Astrocyte (in vitro differentiated cells and primary cell): Measurements from ENCODE around the gene TMEM235. TPM values are rescaled to one million over a fixed set of nuclear protein-coding genes. Genes with fewer than 3 reads are reported as not detected.

ENCODE experiments used
- DNase-seq: peaks from one replicate; pipeline ENCODE4 v3.0.0-alpha.2; 2010; ENCODE audit warnings: low read depth
- FAIRE-seq: peaks from 2 replicates; lab custom pipeline; 2011; peaks lifted over from hg19 to GRCh38; lab: Jason Lieb, UNC
- H2AFZ ChIP-seq: 2 replicates; pipeline ENCODE4 v1.6.0; 2012; ENCODE audit warnings: low read depth, low read length, inconsistent platforms
- H3K27ac ChIP-seq: 2 replicates; pipeline ENCODE4 v1.5.1; 2011; ENCODE audit warnings: low read depth, low read length, inconsistent platforms
- H3K27me3 ChIP-seq: 2 replicates; pipeline ENCODE4 v1.6.0; 2011; ENCODE audit warnings: low read length, inconsistent platforms; ENCODE audit not compliant: insufficient read depth
- H3K36me3 ChIP-seq: 2 replicates; pipeline ENCODE4 v1.5.1; 2011; ENCODE audit warnings: low read length, inconsistent platforms; ENCODE audit not compliant: insufficient read depth
- H3K4me1 ChIP-seq: 2 replicates; pipeline ENCODE4 v1.5.1; 2011; ENCODE audit warnings: low read length, inconsistent platforms; ENCODE audit not compliant: insufficient read depth
- H3K4me2 ChIP-seq: 2 replicates; pipeline ENCODE4 v1.6.0; 2012; ENCODE audit warnings: low read length, inconsistent platforms
- H3K4me3 ChIP-seq: 2 replicates; pipeline ENCODE4 v1.5.1; 2011; ENCODE audit warnings: low read depth, mild to moderate bottlenecking, low read length, inconsistent platforms; ENCODE audit not compliant: insufficient read depth
- H3K79me2 ChIP-seq: 2 replicates; pipeline ENCODE4 v1.6.0; 2012; ENCODE audit warnings: mild to moderate bottlenecking, low read length, inconsistent platforms; ENCODE audit not compliant: insufficient read depth
- H3K9ac ChIP-seq: 2 replicates; pipeline ENCODE4 v1.6.0; 2012; ENCODE audit warnings: mild to moderate bottlenecking, low read length, inconsistent platforms
- H3K9me3 ChIP-seq: 2 replicates; pipeline ENCODE4 v1.5.1; 2012; ENCODE audit warnings: low read depth, mild to moderate bottlenecking, low read length, inconsistent platforms; ENCODE audit not compliant: insufficient read depth
- H4K20me1 ChIP-seq: 2 replicates; pipeline ENCODE4 v1.6.0; 2012; ENCODE audit warnings: low read length, inconsistent platforms; ENCODE audit not compliant: insufficient read depth
- H3K27ac Mint-ChIP-seq: one replicate; pipeline ENCODE4 v1.8.0; 2021; ENCODE audit warnings: mild to moderate bottlenecking, mixed read lengths; ENCODE audit not compliant: unreplicated experiment
- H3K27me3 Mint-ChIP-seq: one replicate; pipeline ENCODE4 v1.8.0; 2021; ENCODE audit warnings: low read depth, mixed read lengths; ENCODE audit not compliant: unreplicated experiment
- H3K36me3 Mint-ChIP-seq: one replicate; pipeline ENCODE4 v1.8.0; 2021; ENCODE audit warnings: low read depth, mixed read lengths; ENCODE audit not compliant: unreplicated experiment
- H3K4me1 Mint-ChIP-seq: one replicate; pipeline ENCODE4 v1.8.0; 2021; ENCODE audit warnings: low read depth, mixed read lengths; ENCODE audit not compliant: unreplicated experiment
- H3K4me3 Mint-ChIP-seq: one replicate; pipeline ENCODE4 v1.8.0; 2021; ENCODE audit warnings: mild to moderate bottlenecking, moderate library complexity, mixed read lengths; ENCODE audit not compliant: unreplicated experiment
- H3K9me3 Mint-ChIP-seq: one replicate; pipeline ENCODE4 v1.8.0; 2021; ENCODE audit warnings: mild to moderate bottlenecking, mixed read lengths; ENCODE audit not compliant: unreplicated experiment
- EZH2 ChIP-seq: IDR thresholded peaks from 2 replicates; pipeline ENCODE4 v1.6.1; 2012; ENCODE audit warnings: mild to moderate bottlenecking, low read length, inconsistent platforms; ENCODE audit not compliant: insufficient read depth
- total RNA-seq: library from RNA; stranded (reverse); gene quantifications from 2 replicates; pipeline ENCODE4 v1.2.1, GENCODE V29; 2021
- TF ChIP-seq, protein P1 (sequence below): IDR thresholded peaks from 2 replicates; pipeline ENCODE4 v1.5.1; 2011; ENCODE audit warnings: low read depth, mild to moderate bottlenecking, inconsistent platforms, low read length, moderate library complexity; ENCODE audit not compliant: insufficient read depth

The TMEM235 gene
- total RNA-seq, 1 donor from 2014 or later, result not detected

DNA sequence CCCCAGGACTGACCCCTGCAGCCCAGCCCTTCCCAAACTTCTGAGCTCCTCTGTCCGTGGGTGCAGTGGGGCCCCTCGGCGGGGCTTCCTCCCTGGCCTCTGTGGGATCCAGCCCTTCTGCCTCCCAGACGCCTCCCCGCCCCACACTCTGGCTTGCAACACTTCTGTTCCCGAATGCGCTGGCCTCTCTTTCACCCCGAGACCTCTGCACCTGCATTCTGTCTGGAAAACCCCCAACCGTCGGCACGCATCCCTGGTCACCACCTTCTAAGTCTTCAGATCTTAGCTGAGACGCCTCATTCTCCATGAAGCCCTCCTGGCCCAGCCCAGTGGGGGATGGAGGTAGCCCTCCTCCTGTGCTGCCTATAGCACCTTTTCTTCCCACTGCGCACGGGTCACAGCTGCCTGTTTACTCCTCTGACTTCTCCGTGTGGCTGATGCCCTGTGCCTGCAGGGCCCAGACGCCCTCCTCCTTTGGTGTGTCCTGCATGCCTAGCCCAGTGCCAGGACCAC is 26.4 kb downstream of the TMEM235 start:
- H3K4me2 ChIP-seq, result no peak overlapping the region
- H3K79me2 ChIP-seq, result no peaks in the 10 kb centered on the region
- Mint-ChIP-seq H3K27ac (no peak overlapping the region), H3K27me3 (peaks cover 4% of the 10 kb centered on the region), H3K9me3 (no peaks in the 10 kb centered on the region), H3K4me1 (peaks cover 5% of the 10 kb centered on the region), H3K4me3 (no peak overlapping the region), H3K36me3 (no peaks in the 10 kb centered on the region)
- no peaks in the 10 kb centered on the region for H3K9me3 ChIP-seq
- H3K4me3 ChIP-seq, result no peak overlapping the region
- no peaks in the 10 kb centered on the region for H4K20me1 ChIP-seq
- no peaks in the 10 kb centered on the region for H3K36me3 ChIP-seq
- H3K9ac ChIP-seq, result no peak overlapping the region
- TF ChIP-seq EZH2, result no peak
- TF ChIP-seq, protein P1, sequence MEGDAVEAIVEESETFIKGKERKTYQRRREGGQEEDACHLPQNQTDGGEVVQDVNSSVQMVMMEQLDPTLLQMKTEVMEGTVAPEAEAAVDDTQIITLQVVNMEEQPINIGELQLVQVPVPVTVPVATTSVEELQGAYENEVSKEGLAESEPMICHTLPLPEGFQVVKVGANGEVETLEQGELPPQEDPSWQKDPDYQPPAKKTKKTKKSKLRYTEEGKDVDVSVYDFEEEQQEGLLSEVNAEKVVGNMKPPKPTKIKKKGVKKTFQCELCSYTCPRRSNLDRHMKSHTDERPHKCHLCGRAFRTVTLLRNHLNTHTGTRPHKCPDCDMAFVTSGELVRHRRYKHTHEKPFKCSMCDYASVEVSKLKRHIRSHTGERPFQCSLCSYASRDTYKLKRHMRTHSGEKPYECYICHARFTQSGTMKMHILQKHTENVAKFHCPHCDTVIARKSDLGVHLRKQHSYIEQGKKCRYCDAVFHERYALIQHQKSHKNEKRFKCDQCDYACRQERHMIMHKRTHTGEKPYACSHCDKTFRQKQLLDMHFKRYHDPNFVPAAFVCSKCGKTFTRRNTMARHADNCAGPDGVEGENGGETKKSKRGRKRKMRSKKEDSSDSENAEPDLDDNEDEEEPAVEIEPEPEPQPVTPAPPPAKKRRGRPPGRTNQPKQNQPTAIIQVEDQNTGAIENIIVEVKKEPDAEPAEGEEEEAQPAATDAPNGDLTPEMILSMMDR, result no peak
- no peak overlapping the region for H3K27ac ChIP-seq
- FAIRE-seq, result no peak
- H2AFZ ChIP-seq, result no peak overlapping the region
- H3K4me1 ChIP-seq, result peaks cover 4% of the 10 kb centered on the region
- peak; percentile 12 for DNase-seq
- no peaks in the 10 kb centered on the region for H3K27me3 ChIP-seq

DNA sequence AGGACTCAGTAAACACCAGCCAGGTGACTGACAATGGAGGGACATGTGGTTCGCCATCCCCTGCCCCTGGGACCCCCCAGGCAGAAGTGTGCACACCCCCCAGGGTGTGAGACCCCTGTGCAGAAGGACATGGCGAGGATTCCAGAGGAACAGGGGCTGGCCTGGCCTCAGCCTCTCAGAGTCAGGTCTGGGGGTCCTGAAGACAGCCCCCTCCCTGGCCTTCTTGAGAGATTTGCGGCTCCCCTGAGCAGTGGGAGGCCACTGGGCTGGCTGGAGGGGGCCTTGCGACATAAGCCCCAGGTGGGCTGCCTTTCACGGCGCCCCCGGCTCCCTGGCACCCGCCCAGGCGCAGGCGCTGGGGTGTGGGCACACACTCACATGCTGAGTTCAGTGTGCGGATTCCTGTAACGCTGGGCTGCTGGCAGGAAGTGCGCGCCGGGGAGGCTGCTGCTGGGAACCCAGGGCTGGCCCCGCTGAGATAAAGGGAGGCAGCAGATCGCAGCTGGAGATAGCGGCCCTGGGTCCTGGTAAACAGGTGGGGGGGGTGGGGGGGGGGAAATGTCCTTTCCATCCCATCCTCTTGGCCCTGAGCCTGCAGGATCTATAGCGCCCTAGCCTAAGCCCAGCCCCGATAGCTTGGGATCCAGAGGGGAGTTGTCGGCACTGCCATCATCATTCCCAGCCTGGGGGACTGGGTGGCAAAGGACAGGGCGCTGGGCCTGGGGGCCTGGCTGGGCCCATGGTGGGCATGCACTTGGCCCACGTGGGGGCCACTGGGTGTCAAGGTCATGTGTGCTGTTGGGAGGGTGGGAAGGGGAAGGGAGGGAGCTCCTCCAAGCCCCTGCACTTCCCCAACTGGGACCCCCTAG is 27.1 kb downstream of the TMEM235 start:
- Mint-ChIP-seq H3K4me3 (no peak overlapping the region), H3K36me3 (no peaks in the 10 kb centered on the region), H3K9me3 (no peaks in the 10 kb centered on the region), H3K27ac (no peak overlapping the region), H3K4me1 (peaks cover 5% of the 10 kb centered on the region), H3K27me3 (peaks cover 4% of the 10 kb centered on the region)
- no peaks in the 10 kb centered on the region for H4K20me1 ChIP-seq
- FAIRE-seq (no peak), DNase-seq (peak; percentile 16)
- no peaks in the 10 kb centered on the region for H3K36me3 ChIP-seq
- H3K9me3 ChIP-seq, result no peaks in the 10 kb centered on the region
- no peak overlapping the region for H3K9ac ChIP-seq
- H3K4me2 ChIP-seq, result no peak overlapping the region
- H3K4me1 ChIP-seq, result peaks cover 4% of the 10 kb centered on the region
- no peak overlapping the region for H3K27ac ChIP-seq
- no peak overlapping the region for H2AFZ ChIP-seq
- H3K79me2 ChIP-seq, result no peaks in the 10 kb centered on the region
- H3K27me3 ChIP-seq, result no peaks in the 10 kb centered on the region
- H3K4me3 ChIP-seq, result no peak overlapping the region
- TF ChIP-seq, protein P1, result no peak
- no peak for TF ChIP-seq EZH2

DNA sequence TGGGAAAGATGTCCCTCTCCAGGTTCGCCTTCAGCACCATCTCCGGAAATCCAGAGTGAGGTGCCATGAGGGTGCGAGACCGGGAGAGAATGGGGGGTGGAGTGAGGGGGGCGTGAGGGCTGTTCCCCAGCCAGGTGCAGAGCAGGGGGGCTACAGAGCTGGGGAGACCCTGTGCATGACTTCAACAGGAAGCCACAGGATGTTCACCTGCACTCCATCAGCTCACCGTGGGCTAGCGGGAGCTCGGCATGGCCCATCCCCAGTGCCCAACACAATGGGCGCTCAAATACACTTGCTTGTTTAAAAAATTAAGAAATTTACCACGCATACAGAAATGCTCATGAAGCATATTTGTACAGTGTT is 27.7 kb downstream of the TMEM235 start:
- Histone ChIP-seq H3K4me1 (no peaks in the 10 kb centered on the region), H3K79me2 (no peaks in the 10 kb centered on the region), H3K9ac (no peak overlapping the region), H2AFZ (no peak overlapping the region), H3K4me3 (no peak overlapping the region), H3K9me3 (no peaks in the 10 kb centered on the region), H4K20me1 (no peaks in the 10 kb centered on the region), H3K27ac (no peak overlapping the region), H3K36me3 (no peaks in the 10 kb centered on the region), H3K4me2 (no peak overlapping the region), H3K27me3 (no peaks in the 10 kb centered on the region)
- Mint-ChIP-seq H3K36me3 (no peaks in the 10 kb centered on the region), H3K27ac (no peak overlapping the region), H3K4me1 (peaks cover 5% of the 10 kb centered on the region), H3K9me3 (no peaks in the 10 kb centered on the region), H3K27me3 (peaks cover 4% of the 10 kb centered on the region), H3K4me3 (no peak overlapping the region)
- TF ChIP-seq, protein P1, result no peak
- no peak for TF ChIP-seq EZH2
- DNase-seq (no peak), FAIRE-seq (no peak)
